Measurements from ENCODE around the gene CASTOR1. TPM values are rescaled to one million over a fixed set of nuclear protein-coding genes. Genes with fewer than 3 reads are reported as not detected.

CASTOR1 gene
- polyA plus RNA-seq, 3 donors from 2014 or later = 9.3 to 16.9 (median 11.8) TPM

GRCh38 chr22:30326706-30327362 is 37.5 kb upstream of the CASTOR1 start, which contains the start of gene TBC1D10A:
Gene TBC1D10A (minus strand): TSS chr22:30326941. CDS start chr22:30326881, 60 bp downstream.
- Mint-ChIP-seq H3K4me1 (peaks cover 46 to 48% of the 10 kb centered on the region in 2 donors), H3K36me3 (peaks cover 3 to 8% (median 7%) of the 10 kb centered on the region in 3 donors), H3K9me3 (no peaks in the 10 kb centered on the region), H3K4me3 (peak within 1 kb of the TSS; percentile 87 to 90 (median 88)), H3K27ac (peak within 1 kb of the TSS; percentile 80 to 91 (median 90)), H3K27me3 (ENCODE audit: low read depth in 3 of 3) (peaks cover 2 to 6% (median 2%) of the 10 kb centered on the region in 3 donors)
- peak; percentile 85 to 89 (median 89) for DNase-seq

GRCh38 chr22:30326255-30326705 is 37.0 kb upstream of the CASTOR1 start:
- H3K27me3 Mint-ChIP-seq (ENCODE audit: low read depth in 3 of 3) = peaks cover 2 to 6% (median 2%) of the 10 kb centered on the region in 3 donors
- H3K9me3 Mint-ChIP-seq = no peaks in the 10 kb centered on the region
- H3K4me1 Mint-ChIP-seq = peaks cover 52 to 54% of the 10 kb centered on the region in 2 donors

GRCh38 chr22:30325724-30326254 is 36.5 kb upstream of the CASTOR1 start:
- Mint-ChIP-seq H3K27me3 (ENCODE audit: low read depth in 3 of 3) (peaks cover 2 to 6% (median 2%) of the 10 kb centered on the region in 3 donors), H3K4me3 (peak overlapping the region; percentile 87 to 90 (median 88)), H3K36me3 (peaks cover 3 to 8% (median 7%) of the 10 kb centered on the region in 3 donors), H3K4me1 (peaks cover 56 to 59% of the 10 kb centered on the region in 2 donors), H3K27ac (peak overlapping the region; percentile 68 to 91 (median 86)), H3K9me3 (no peaks in the 10 kb centered on the region)
- DNase-seq = no peak

More at GRCh38 chr22:30326255-30326705, 37.0 kb upstream of the CASTOR1 start:
- H3K27ac Mint-ChIP-seq = peak overlapping the region in 5 of 6 donors; percentile 57 to 91 (median 84)
- peaks cover 3 to 8% (median 7%) of the 10 kb centered on the region in 3 donors for H3K36me3 Mint-ChIP-seq
- DNase-seq = peak in 1 of 3 donors; percentile 34
- peak overlapping the region; percentile 87 to 90 (median 88) for H3K4me3 Mint-ChIP-seq

GRCh38 chr22:30325065-30325720 is 35.9 kb upstream of the CASTOR1 start:
- Mint-ChIP-seq H3K27ac (peak overlapping the region; percentile 68 to 91 (median 86)), H3K9me3 (no peaks in the 10 kb centered on the region), H3K4me1 (peaks cover 61 to 65% of the 10 kb centered on the region in 2 donors), H3K36me3 (peaks cover 0 to 3% (median 3%) of the 10 kb centered on the region in 3 donors), H3K4me3 (peak overlapping the region; percentile 87 to 90 (median 88)), H3K27me3 (ENCODE audit: low read depth in 3 of 3) (peaks cover 2 to 6% (median 2%) of the 10 kb centered on the region in 3 donors)
- no peak for DNase-seq

- Mint-ChIP-seq H3K27ac (peak overlapping the region; percentile 68 to 91 (median 84)), H3K4me1 (peaks cover 70 to 75% of the 10 kb centered on the region in 2 donors), H3K4me3 (peak overlapping the region; percentile 87 to 90 (median 88)), H3K9me3 (no peaks in the 10 kb centered on the region), H3K36me3 (peaks cover 0 to 3% (median 3%) of the 10 kb centered on the region in 3 donors), H3K27me3 (ENCODE audit: low read depth in 3 of 3) (peaks cover 2 to 6% (median 2%) of the 10 kb centered on the region in 3 donors)
- DNase-seq = peak; percentile 54 to 65 (median 62)
Measured at GRCh38 chr22:30324014-30324730, 34.9 kb upstream of the CASTOR1 start.

- Mint-ChIP-seq H3K4me1 (peaks cover 78 to 84% of the 10 kb centered on the region in 2 donors), H3K27ac (peak overlapping the region in 2 of 6 donors; percentile 36 to 91), H3K9me3 (no peaks in the 10 kb centered on the region), H3K36me3 (peaks cover 0 to 3% (median 3%) of the 10 kb centered on the region in 3 donors), H3K4me3 (peak overlapping the region in 2 of 5 donors; percentile 26 to 33), H3K27me3 (ENCODE audit: low read depth in 3 of 3) (peaks cover 2 to 6% (median 3%) of the 10 kb centered on the region in 3 donors)
- DNase-seq = no peak
Measured at GRCh38 chr22:30323246-30323645, 33.9 kb upstream of the CASTOR1 start.

- peaks cover 83 to 92% of the 10 kb centered on the region in 2 donors for H3K4me1 Mint-ChIP-seq
- no peak for DNase-seq
- H3K36me3 Mint-ChIP-seq = peaks cover 0 to 3% (median 3%) of the 10 kb centered on the region in 3 donors
- peak overlapping the region in 2 of 6 donors; percentile 24 to 37 for H3K27ac Mint-ChIP-seq
- H3K4me3 Mint-ChIP-seq = no peak overlapping the region
- H3K27me3 Mint-ChIP-seq (ENCODE audit: low read depth in 3 of 3) = peaks cover 0 to 2% (median 1%) of the 10 kb centered on the region in 3 donors
- H3K9me3 Mint-ChIP-seq = no peaks in the 10 kb centered on the region
Measured at GRCh38 chr22:30321461-30321860, 32.2 kb upstream of the CASTOR1 start.

GRCh38 chr22:30320021-30320556 is 30.8 kb upstream of the CASTOR1 start:
- Mint-ChIP-seq H3K36me3 (peaks cover 0 to 3% (median 3%) of the 10 kb centered on the region in 3 donors), H3K4me1 (peaks cover 84 to 93% of the 10 kb centered on the region in 2 donors)

GRCh38 chr22:30318799-30319419 is 29.6 kb upstream of the CASTOR1 start:
- peaks cover 0 to 3% (median 0%) of the 10 kb centered on the region in 3 donors for H3K27me3 Mint-ChIP-seq (ENCODE audit: low read depth in 3 of 3)
- peak overlapping the region in 1 of 5 donors; percentile 8 for H3K4me3 Mint-ChIP-seq
- H3K4me1 Mint-ChIP-seq = peaks cover 82 to 93% of the 10 kb centered on the region in 2 donors

More at GRCh38 chr22:30320021-30320556, 30.8 kb upstream of the CASTOR1 start:
- peaks cover 0 to 1% (median 0%) of the 10 kb centered on the region in 3 donors for H3K27me3 Mint-ChIP-seq (ENCODE audit: low read depth in 3 of 3)
- no peak for DNase-seq
- H3K4me3 Mint-ChIP-seq = peak overlapping the region in 1 of 5 donors; percentile 14
- H3K9me3 Mint-ChIP-seq = no peaks in the 10 kb centered on the region
- H3K27ac Mint-ChIP-seq = peak overlapping the region in 2 of 6 donors; percentile 58 to 60

GRCh38 chr22:30317778-30318177 is 28.5 kb upstream of the CASTOR1 start:
- Mint-ChIP-seq H3K4me3 (no peak overlapping the region), H3K36me3 (peaks cover 0 to 2% (median 0%) of the 10 kb centered on the region in 3 donors), H3K9me3 (no peaks in the 10 kb centered on the region), H3K27me3 (ENCODE audit: low read depth in 3 of 3) (peaks cover 0 to 3% (median 0%) of the 10 kb centered on the region in 3 donors), H3K4me1 (peaks cover 83 to 92% of the 10 kb centered on the region in 2 donors), H3K27ac (peak overlapping the region in 4 of 6 donors; percentile 2 to 70 (median 23))
- DNase-seq = no peak

More at GRCh38 chr22:30318799-30319419, 29.6 kb upstream of the CASTOR1 start:
- DNase-seq = no peak
- Mint-ChIP-seq H3K36me3 (peaks cover 0 to 3% (median 3%) of the 10 kb centered on the region in 3 donors), H3K27ac (peak overlapping the region in 5 of 6 donors; percentile 8 to 81 (median 58)), H3K9me3 (no peaks in the 10 kb centered on the region)

GRCh38 chr22:30315962-30316576 is 26.8 kb upstream of the CASTOR1 start:
- Mint-ChIP-seq H3K36me3 (peaks cover 0 to 4% (median 0%) of the 10 kb centered on the region in 3 donors), H3K27me3 (ENCODE audit: low read depth in 3 of 3) (peaks cover 0 to 3% (median 0%) of the 10 kb centered on the region in 3 donors), H3K9me3 (no peaks in the 10 kb centered on the region), H3K4me1 (peaks cover 88 to 96% of the 10 kb centered on the region in 2 donors), H3K4me3 (peak overlapping the region in 2 of 5 donors; percentile 36 to 43), H3K27ac (peak overlapping the region; percentile 27 to 70 (median 50))
- DNase-seq = no peak

GRCh38 chr22:30314915-30315314 is 25.6 kb upstream of the CASTOR1 start:
- peaks cover 0 to 4% (median 0%) of the 10 kb centered on the region in 3 donors for H3K36me3 Mint-ChIP-seq
- peaks cover 91 to 96% of the 10 kb centered on the region in 2 donors for H3K4me1 Mint-ChIP-seq
- H3K9me3 Mint-ChIP-seq = no peaks in the 10 kb centered on the region
- no peak overlapping the region for H3K4me3 Mint-ChIP-seq
- peaks cover 0 to 3% (median 0%) of the 10 kb centered on the region in 3 donors for H3K27me3 Mint-ChIP-seq (ENCODE audit: low read depth in 3 of 3)
- H3K27ac Mint-ChIP-seq = peak overlapping the region in 4 of 6 donors; percentile 9 to 48 (median 24)
- DNase-seq = no peak
